Measurements from ENCODE around the gene CSF3. TPM values are rescaled to one million over a fixed set of nuclear protein-coding genes. Genes with fewer than 3 reads are reported as not detected.

Gene CSF3
- total RNA-seq, 1 donor from 2014 or later = 0.64 TPM

GRCh38 chr17:40062329-40063186 lies 47.3 kb downstream of the CSF3 start, which contains the start of gene THRA:
THRA (plus strand) TSS chr17:40062965; CDS start chr17:40074489, 11,524 bp downstream.
- ATAC-seq = peak; percentile 62

- ATAC-seq = peak; percentile 22
Observed at GRCh38 chr17:40063187-40063771, 48.0 kb downstream of the CSF3 start.

DNA sequence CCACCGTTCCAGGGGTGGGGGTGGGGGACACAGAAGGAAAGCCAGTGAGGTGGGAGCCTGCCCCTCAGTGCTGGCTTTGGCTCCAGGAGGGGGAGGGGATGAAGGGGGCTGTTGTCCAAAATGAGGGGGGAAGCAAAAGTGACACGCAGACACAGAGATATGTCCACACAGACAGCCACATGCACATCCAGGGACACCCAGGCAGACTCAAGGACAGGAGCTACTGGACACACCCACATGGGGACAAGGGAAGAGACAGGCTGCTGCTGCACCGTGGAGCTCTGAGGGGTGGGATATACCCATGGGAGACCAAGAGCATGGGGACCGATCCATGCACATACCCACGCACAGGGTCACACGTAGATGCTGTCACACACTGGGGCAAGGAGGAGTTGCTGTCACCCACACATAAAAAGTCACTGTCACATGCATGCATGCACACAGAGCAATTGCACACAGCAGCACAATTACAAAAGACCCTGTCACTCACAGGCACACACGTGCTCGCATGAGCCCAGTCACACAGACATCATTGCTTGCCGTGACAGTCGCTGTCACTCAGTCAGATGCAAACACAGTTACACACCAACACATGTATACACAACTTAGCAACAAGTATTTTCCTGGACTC lies 48.8 kb downstream of the CSF3 start:
- no peak for ATAC-seq

DNA sequence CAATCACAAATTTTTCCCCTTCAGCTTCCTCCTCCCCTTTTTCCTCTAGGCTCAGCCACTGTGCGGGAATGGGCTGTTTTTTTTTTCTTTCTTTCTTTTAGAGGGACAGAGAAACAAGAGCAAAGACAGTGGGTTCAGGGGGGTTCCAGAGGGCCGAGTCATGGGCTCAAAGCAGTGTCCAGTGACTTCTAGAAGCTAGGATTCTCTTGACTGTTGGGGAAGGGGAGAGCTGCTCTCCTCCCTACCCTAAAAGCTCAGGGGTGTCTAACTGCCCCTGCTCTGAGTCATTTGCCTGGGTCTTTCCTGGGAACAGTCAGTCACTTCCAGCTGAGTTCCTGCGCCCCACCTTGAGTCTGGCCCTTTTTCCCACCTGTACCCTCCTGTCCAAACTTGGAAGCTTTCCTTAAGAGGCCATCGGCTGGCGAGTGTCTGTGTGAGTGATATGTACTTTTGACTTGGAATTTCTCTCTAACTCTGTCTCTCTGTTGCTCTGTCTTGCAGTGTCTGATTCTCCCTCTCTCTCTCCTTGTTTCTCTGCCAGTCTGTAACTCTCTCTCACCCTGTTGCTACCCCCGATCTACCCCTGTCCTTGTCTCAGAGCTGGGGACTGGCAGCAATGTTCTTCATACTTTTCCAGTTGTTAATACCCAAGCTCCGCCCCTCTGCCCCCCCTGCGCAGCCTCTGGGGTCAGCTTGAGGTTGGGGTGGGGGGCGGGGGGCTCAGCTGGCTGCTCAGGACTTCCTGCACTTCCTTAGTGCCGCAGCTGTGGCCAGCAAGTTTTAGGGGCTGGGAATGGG lies 49.9 kb downstream of the CSF3 start:
- ATAC-seq = no peak

DNA sequence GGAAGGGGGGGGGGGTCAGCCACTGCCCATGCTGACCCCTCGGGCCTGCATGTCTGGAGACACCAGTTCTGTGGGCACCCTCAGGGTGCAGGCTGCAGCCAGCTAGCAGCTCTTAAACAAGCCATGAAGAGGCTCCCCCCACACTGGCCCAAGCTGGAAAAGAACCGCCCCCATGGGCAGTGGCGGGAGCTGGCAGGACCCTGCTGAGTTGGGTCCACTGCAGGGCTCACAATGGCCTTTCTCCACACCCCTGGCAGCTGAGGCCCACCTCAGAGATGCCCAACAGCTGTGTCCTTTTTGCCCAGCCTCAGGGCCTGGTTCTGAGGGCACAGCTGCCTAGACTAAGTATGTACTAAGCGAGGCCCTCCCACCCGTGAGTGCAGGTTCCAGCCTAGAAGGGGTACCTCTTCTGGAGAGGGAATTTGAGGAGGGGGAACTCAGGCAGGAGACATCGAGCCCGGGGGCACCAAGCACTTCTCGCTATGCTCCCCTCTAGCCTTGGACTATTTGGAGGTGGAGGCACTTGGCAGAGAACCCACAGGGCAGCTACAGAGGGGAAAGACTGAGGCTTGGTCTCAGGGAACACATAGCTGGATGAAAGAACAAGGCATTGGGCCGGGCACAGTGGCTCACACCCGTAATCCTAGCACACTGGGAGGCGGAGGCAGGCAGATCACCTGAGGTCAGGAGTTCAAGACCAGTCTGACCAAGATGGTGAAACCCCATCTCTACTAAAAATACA lies 50.7 kb downstream of the CSF3 start:
- no peak for ATAC-seq

Other genes starting within 250 kb of the CSF3 start
- gene IKZF3, start 151.1 kb upstream of the CSF3 start, total RNA-seq = 1.1 TPM
- not detected for gene ZPBP2, start 147.2 kb upstream of the CSF3 start, total RNA-seq
- 1.6 TPM for gene GSDMB, start 96.8 kb upstream of the CSF3 start, total RNA-seq
- gene ORMDL3, start 87.8 kb upstream of the CSF3 start, total RNA-seq = 18.5 TPM
- not detected for gene LRRC3C, start 87.7 kb upstream of the CSF3 start, total RNA-seq
- 1.9 TPM for gene GSDMA, start 52.4 kb upstream of the CSF3 start, total RNA-seq
- gene PSMD3, start 34.6 kb upstream of the CSF3 start, total RNA-seq = 80.2 TPM
- gene MED24, start 39.0 kb downstream of the CSF3 start, total RNA-seq = 55.9 TPM
- gene THRA, start 47.5 kb downstream of the CSF3 start, total RNA-seq = 9.4 TPM
- 14.6 TPM for gene NR1D1, start 85.1 kb downstream of the CSF3 start, total RNA-seq
- 36.1 TPM for gene MSL1, start 106.5 kb downstream of the CSF3 start, total RNA-seq
- gene CASC3, start 125.1 kb downstream of the CSF3 start, total RNA-seq = 38.5 TPM
- 112 TPM for gene RAPGEFL1, start 162.0 kb downstream of the CSF3 start, total RNA-seq
- gene WIPF2, start 203.9 kb downstream of the CSF3 start, total RNA-seq = 27.2 TPM